ENCODE results near the gene NAB1.

NAB1 gene

GRCh38 chr2:190684931-190685330, 36.0 kb downstream of the NAB1 start:
- H3K4me3 ChIP-seq (ENCODE audit: low read depth, low read length) = no peak overlapping the region
- no peak for TF ChIP-seq CTCF (IDR thresholded peaks at IDR 0.05; ENCODE audit: low read depth, low read length, missing control alignments)

GRCh38 chr2:190685333-190685732, 36.5 kb downstream of the NAB1 start:
- no peak for DNase-seq (ENCODE audit: low read depth)
- no peak overlapping the region for H3K4me3 ChIP-seq (ENCODE audit: low read depth, low read length)
- no peak for TF ChIP-seq CTCF (IDR thresholded peaks at IDR 0.05; ENCODE audit: low read depth, low read length, missing control alignments)

More at GRCh38 chr2:190684931-190685330, 36.0 kb downstream of the NAB1 start:
- DNase-seq (ENCODE audit: low read depth) = no peak

DNA sequence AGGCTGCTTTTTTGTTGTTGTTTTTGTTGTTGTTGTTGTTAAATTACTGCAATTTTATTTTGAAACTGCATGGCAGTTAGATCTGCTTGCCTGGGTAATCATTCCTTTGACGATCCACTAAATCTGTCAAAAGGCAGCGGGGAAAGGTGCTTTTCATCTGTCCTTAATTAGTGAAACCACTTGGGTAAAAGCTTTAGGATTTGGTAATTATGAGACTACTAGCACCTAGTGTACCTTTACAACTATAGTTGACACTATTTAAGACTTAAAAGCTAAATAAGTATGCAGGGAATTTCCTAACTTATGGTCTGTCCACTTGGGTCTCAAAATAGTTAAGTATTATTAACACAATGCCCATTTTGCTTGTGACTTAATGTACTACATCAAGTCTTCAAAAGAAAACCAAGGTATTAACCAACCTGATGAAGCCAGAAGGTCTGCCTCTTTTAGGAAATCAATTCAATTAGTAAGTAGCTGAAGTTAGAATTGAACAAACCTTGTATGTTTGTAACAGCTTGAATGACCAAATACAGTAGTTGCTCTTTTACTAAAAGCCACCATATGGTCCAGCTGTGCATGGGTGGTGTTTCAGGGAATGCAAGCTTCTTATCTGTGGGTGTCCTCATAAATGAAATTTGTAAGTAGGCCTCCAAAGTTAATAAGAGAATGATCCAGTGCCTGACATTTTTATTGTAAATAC, 44.8 kb downstream of the NAB1 start:
- peak overlapping the region; percentile 7; the same call in 1 of the 2 replicates for H3K4me3 ChIP-seq (ENCODE audit: low read depth, low read length)
- DNase-seq (ENCODE audit: low read depth) = no peak
- no peak for TF ChIP-seq CTCF (IDR thresholded peaks at IDR 0.05; ENCODE audit: low read depth, low read length, missing control alignments)

- H3K4me3 ChIP-seq (ENCODE audit: low read depth, low read length) = no peak overlapping the region
- no peak for DNase-seq (ENCODE audit: low read depth)
- TF ChIP-seq CTCF (IDR thresholded peaks at IDR 0.05; ENCODE audit: low read depth, low read length, missing control alignments) = no peak
These were observed 45.6 kb downstream of the NAB1 start for GRCh38 chr2:190694479-190694878.

- no peak overlapping the region for H3K4me3 ChIP-seq (ENCODE audit: low read depth, low read length)
- no peak for DNase-seq (ENCODE audit: low read depth)
- no peak for TF ChIP-seq CTCF (IDR thresholded peaks at IDR 0.05; ENCODE audit: low read depth, low read length, missing control alignments)
These were observed 46.9 kb downstream of the NAB1 start for GRCh38 chr2:190695739-190696138.

GRCh38 chr2:190696792-190697398, 48.0 kb downstream of the NAB1 start:
- no peak for TF ChIP-seq CTCF (IDR thresholded peaks at IDR 0.05; ENCODE audit: low read depth, low read length, missing control alignments)
- H3K4me3 ChIP-seq (ENCODE audit: low read depth, low read length) = no peak overlapping the region
- DNase-seq (ENCODE audit: low read depth) = no peak

- H3K4me3 ChIP-seq (ENCODE audit: low read depth, low read length) = no peak overlapping the region
- no peak for TF ChIP-seq CTCF (IDR thresholded peaks at IDR 0.05; ENCODE audit: low read depth, low read length, missing control alignments)
- no peak for DNase-seq (ENCODE audit: low read depth)
These were observed 48.5 kb downstream of the NAB1 start for GRCh38 chr2:190697421-190697820.

All from GM12864 (cell line).